K562 (cell line): Measurements from ENCODE around the gene KRTAP4-8.

Experiments
- CBFB ChIP-seq: sonication (generic); formaldehyde crosslinking; IDR thresholded peaks from 2 replicates; pipeline ENCODE4 v1.4.0; 2020; ENCODE audit warnings: mild to moderate bottlenecking, missing genetic modification reagents
- CREB1 ChIP-seq, 2 experiments: sonication (generic) in 1 of 2; formaldehyde crosslinking in 1 of 2; IDR thresholded peaks; 2 replicates each; pipeline versions ENCODE4 v1.6.1 to v1.8.0; 2012 to 2022; ENCODE audit warnings: inconsistent platforms in 1 of 2, mild to moderate bottlenecking in 1 of 2, missing genetic modification reagents in 1 of 2, moderate library complexity in 1 of 2
- CTCF ChIP-seq, 3 experiments: IDR thresholded peaks in 2 of 3; conservative IDR thresholded peaks in 1 of 3; 2 replicates each; pipeline ENCODE4 v1.5.1; 2011 to 2012; ENCODE audit warnings: low read length in 3 of 3, mild to moderate bottlenecking in 3 of 3, control low read depth in 2 of 3, improper control_type of control experiment in 1 of 3, inconsistent platforms in 1 of 3, low read depth in 1 of 3, mixed read lengths in 1 of 3, moderate library complexity in 1 of 3; ENCODE audit not compliant: insufficient read depth in 2 of 3
- HDAC2 ChIP-seq: fragments of 450-650 bp; IDR thresholded peaks from 2 replicates; pipeline ENCODE4 v1.6.1; 2016; ENCODE audit warnings: mild to moderate bottlenecking
- NFYB ChIP-seq: IDR thresholded peaks from 2 replicates; pipeline ENCODE4 v1.6.1; 2011; ENCODE audit warnings: mild to moderate bottlenecking, moderate library complexity; ENCODE audit not compliant: insufficient read length; ENCODE audit errors: extremely low read depth
- PHB ChIP-seq: fragments of 250-450 bp; sonication (Bioruptor Pico); IDR thresholded peaks from 2 replicates; pipeline ENCODE4 v1.5.0; 2021
- RAD21 ChIP-seq, 2 experiments: fragments of 250-450 bp in 1 of 2; fragments of 450-650 bp in 1 of 2; sonication (Bioruptor Pico) in 1 of 2; formaldehyde crosslinking in 1 of 2; IDR thresholded peaks in 1 of 2; conservative IDR thresholded peaks in 1 of 2; 2 replicates each; pipeline versions ENCODE4 v1.4.0 to v1.8.0; 2020 to 2022; ENCODE audit warnings: mild to moderate bottlenecking in 2 of 2, moderate library complexity in 1 of 2
- RBBP5 ChIP-seq: fragments of 200-600 bp; sonication (generic); IDR thresholded peaks from 2 replicates; pipeline ENCODE4 v1.6.1; 2012; ENCODE audit warnings: borderline replicate concordance, mild to moderate bottlenecking, low read length, control low read depth, inconsistent platforms; ENCODE audit not compliant: insufficient read depth, poor library complexity, severe bottlenecking

DNA sequence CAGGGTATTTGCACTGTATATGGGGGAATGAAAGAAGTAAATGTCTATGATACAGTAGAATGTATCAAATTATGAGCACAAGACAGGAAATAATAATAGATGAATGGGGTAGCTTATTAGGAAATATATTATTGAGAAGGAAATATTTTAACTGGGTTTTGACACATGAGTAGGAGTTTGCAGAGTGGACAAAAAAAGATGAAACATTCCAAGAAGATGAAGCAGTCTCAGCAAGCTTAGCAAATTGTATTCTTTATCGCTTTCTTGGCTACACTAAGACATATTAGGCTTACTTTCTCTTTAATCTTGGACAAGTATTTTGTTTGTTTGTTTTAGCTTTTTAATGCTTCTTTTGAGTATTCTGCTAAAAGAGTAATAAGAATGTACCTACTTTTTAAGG lies 6.0 kb upstream of the KRTAP4-8 start:
- TF ChIP-seq CBFB (CRISPR knock-in tag) (no peak), RAD21 (CRISPR knock-in tag; conservative IDR thresholded peaks at IDR 0.05 in 1 of 2, IDR thresholded peaks at IDR 0.05 in 1 of 2) (no peak), HDAC2 (no peak), CREB1 (IDR thresholded peaks at IDR 0.05) (no peak), CREB1 (CRISPR knock-in tag; IDR thresholded peaks at IDR 0.05) (no peak), CTCF (IDR thresholded peaks at IDR 0.05 in 2 of 3, conservative IDR thresholded peaks at IDR 0.05 in 1 of 3; ENCODE audit: insufficient read depth in 2 of 3, low read depth in 1 of 3, low read length in 3 of 3) (no peak), PHB (CRISPR knock-in tag) (no peak), RBBP5 (no peak), NFYB (no peak)
